Erythroblast (primary cell): ENCODE data around the gene ATP8B3.

Experiments used
- DNase-seq, 2 experiments: peaks; one replicate each; lab custom pipeline; 2025; lab: John Stamatoyannopoulos, UW
- GATA1 ChIP-seq: IDR thresholded peaks from 2 replicates; pipeline ENCODE4 v1.6.1; 2011; ENCODE audit warnings: low read depth, mild to moderate bottlenecking, control low read depth, low read length, moderate library complexity
- POLR2A ChIP-seq: IDR thresholded peaks from 2 replicates; pipeline ENCODE4 v1.6.1; 2011; ENCODE audit warnings: mild to moderate bottlenecking, low read length

ATP8B3 gene

GRCh38 chr19:1811942-1812425, at the start of gene ATP8B3:
Gene ATP8B3, minus strand, starts transcription at chr19:1812276. Its CDS starts 540 bp downstream, at chr19:1811736.
- no peak for DNase-seq
- TF ChIP-seq GATA1 (no peak), POLR2A (no peak)

DNA sequence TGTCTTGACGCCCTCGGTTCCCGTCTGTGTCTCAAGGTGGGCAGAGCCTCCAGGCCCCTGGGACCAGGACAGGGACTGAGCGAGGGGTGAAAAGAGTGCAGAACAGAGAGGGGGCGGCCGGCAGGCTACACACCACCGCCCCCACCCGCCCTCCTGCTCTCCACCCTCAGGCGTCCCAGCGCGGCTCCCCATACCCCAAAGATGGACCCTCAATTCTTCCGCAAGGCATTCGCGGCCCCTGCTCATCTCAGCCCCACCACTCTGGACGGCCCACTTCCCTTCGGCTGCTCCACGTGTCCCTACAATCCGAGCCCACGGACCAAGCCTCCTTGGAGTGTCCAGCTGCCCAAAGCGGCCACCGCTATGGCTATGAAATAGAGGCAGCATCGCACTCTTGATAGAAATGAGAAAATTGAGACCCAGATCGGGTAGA, 49.5 kb upstream of the ATP8B3 start:
- no peak for TF ChIP-seq GATA1
- TF ChIP-seq POLR2A, result no peak
- no peak for DNase-seq

- TF ChIP-seq POLR2A (no peak), GATA1 (no peak)
- no peak for DNase-seq
These were observed 48.9 kb upstream of the ATP8B3 start for GRCh38 chr19:1860821-1861598.

DNA sequence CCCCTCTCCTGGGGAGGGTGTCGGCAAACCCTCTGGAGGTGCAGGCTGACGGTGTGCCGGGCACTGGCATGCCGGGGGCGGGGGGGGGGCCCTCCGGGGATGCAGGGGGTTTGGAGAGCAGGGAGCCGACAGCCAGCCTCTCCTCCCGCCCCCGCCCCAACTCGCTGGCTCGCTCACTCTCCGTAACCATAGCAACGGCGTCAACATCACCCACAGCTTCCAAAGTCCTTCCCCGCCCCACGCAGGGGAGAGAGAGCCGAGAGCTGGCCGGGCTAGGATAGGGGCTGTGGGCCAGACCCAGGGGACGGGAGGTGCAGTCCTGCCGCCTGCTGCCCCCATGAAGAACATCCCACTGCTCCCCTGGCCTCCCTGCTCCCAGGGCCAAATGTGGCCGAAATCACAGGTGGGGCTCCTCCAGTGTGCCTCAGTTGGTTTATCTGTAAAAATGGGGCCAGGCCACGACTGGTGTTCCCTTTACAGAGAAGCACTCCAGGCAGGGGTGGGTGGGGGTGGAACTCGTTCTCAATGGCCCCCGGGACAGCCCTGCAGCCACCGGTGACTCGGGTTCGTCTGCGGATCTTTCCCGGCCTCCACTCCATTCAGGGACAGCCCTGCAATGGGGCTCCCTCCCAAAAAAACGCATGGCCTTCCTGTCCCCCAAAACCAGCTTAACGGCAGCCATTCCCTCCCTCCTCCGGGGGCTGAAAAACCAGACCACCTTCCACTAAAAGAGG, 48.1 kb upstream of the ATP8B3 start:
- DNase-seq, result peak; percentile 89 to 91
- no peak for TF ChIP-seq GATA1
- peak; percentile 33 for TF ChIP-seq POLR2A

DNA sequence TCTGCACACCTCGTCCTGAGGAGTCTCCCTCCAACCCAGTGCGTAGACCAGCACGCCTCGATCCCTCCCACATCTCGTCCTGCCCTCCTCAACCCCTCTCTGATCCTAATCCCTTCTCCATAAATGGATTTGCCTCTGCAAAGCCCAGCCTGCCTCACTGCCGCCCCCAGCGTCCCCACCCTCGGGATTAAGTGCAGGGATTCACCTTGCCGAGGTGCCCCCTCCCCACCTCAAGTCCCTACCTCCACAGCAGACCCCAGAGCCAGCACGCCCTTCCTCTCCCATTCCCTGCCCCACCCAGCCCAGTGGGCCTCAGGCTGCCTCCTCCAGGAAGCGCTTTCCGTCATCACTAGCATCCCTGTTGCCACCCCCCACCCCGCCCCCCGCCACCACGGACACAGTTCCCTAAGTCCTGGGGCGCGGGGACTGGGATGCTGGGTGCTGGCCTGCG, 47.3 kb upstream of the ATP8B3 start:
- peak in 1 of 2 experiments; percentile 54 for DNase-seq
- no peak for TF ChIP-seq GATA1
- no peak for TF ChIP-seq POLR2A

- TF ChIP-seq GATA1, result no peak
- TF ChIP-seq POLR2A, result no peak
- DNase-seq, result peak; percentile 74 to 85
These were observed 46.5 kb upstream of the ATP8B3 start for GRCh38 chr19:1858412-1859081.

- no peak for DNase-seq
- no peak for TF ChIP-seq GATA1
- TF ChIP-seq POLR2A, result no peak
These were observed 45.7 kb upstream of the ATP8B3 start for GRCh38 chr19:1857648-1858326.

- no peak for TF ChIP-seq POLR2A
- TF ChIP-seq GATA1, result no peak
- peak; percentile 82 to 89 for DNase-seq
These were observed 44.9 kb upstream of the ATP8B3 start for GRCh38 chr19:1856698-1857603.

GRCh38 chr19:1856345-1856697, 44.2 kb upstream of the ATP8B3 start:
- DNase-seq, result no peak
- TF ChIP-seq GATA1, result no peak
- TF ChIP-seq POLR2A, result no peak

DNA sequence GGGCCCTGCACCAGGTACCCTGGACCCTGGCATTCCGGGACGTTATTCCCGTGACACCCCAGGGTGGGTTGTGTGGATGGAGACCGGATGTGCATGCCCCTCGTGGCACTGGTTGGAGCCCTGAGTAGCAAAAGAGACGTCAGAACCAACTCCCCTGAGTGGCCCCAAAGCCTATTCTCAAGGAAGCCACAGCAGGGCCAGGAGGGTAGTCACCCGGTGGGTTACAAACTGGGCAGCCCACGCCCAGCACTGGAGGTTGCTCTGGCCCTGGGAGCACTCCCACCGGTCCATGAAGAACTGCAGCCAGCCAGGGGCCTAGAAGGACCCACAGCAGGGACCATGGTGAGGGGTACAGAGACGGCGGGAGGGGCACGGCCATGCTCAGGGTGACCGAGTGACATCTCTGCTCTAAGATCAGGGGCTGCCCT, 43.8 kb upstream of the ATP8B3 start:
- TF ChIP-seq POLR2A (peak; percentile 49), GATA1 (no peak)
- peak in 1 of 2 experiments; percentile 69 for DNase-seq

GRCh38 chr19:1855040-1855827, 43.2 kb upstream of the ATP8B3 start:
- TF ChIP-seq GATA1, result no peak
- peak; percentile 85 for TF ChIP-seq POLR2A
- peak; percentile 97 to 98 for DNase-seq
